SU-DHL-6 (cell line): ENCODE data around the gene LY6G6D.

Source experiments
- H2AFZ ChIP-seq: fragments of 200-600 bp; sonication (generic); 2 replicates; pipeline ENCODE4 v1.6.1; 2014; ENCODE audit warnings: low read depth, mild to moderate bottlenecking, moderate library complexity, mixed read lengths, antibody characterized with exemption, low read length; ENCODE audit not compliant: severe bottlenecking
- H3F3A ChIP-seq: fragments of 200-600 bp; shearing (Covaris generic); 2 replicates; pipeline ENCODE4 v1.6.0; 2016; ENCODE audit warnings: antibody characterized with exemption, mild to moderate bottlenecking; ENCODE audit not compliant: insufficient read depth
- H3K27ac ChIP-seq: fragments of 200-600 bp; sonication (generic); 2 replicates; pipeline ENCODE4 v1.5.1; 2016; ENCODE audit warnings: low read depth, mild to moderate bottlenecking, low read length, moderate library complexity, mixed read lengths
- H3K27me3 ChIP-seq: fragments of 200-600 bp; sonication (generic), shearing (Covaris generic); 2 replicates; pipeline ENCODE4 v1.6.0; 2014; ENCODE audit warnings: mild to moderate bottlenecking, low read length
- H3K36me3 ChIP-seq: fragments of 200-600 bp; sonication (generic); 2 replicates; pipeline ENCODE4 v1.6.1; 2014; ENCODE audit warnings: mild to moderate bottlenecking, low read length, mixed read lengths
- H3K4me2 ChIP-seq: fragments of 300-600, 200-600 bp; shearing (Covaris generic), sonication (generic); 2 replicates; pipeline ENCODE4 v1.6.0; 2014; ENCODE audit warnings: low read length, low read depth, mild to moderate bottlenecking; ENCODE audit not compliant: poor library complexity, severe bottlenecking
- H3K4me3 ChIP-seq: fragments of 200-600 bp; sonication (generic); 2 replicates; pipeline ENCODE4 v1.5.1; 2014; ENCODE audit warnings: antibody characterized with exemption, low read length, mild to moderate bottlenecking, mixed read lengths; ENCODE audit not compliant: insufficient read depth, poor library complexity, severe bottlenecking
- H3K79me2 ChIP-seq: fragments of 200-600 bp; sonication (generic); 2 replicates; pipeline ENCODE4 v1.6.1; 2014; ENCODE audit warnings: mild to moderate bottlenecking, low read length, moderate library complexity; ENCODE audit not compliant: insufficient read depth
- H3K9ac ChIP-seq: fragments of 200-600 bp; sonication (generic); 2 replicates; pipeline ENCODE4 v1.7.0; 2014; ENCODE audit warnings: mild to moderate bottlenecking, low read length
- H3K9me2 ChIP-seq: fragments of 200-600 bp; sonication (generic); replicated peaks from 2 replicates; pipeline ENCODE4 v1.6.1; 2014; ENCODE audit warnings: low read length; ENCODE audit not compliant: insufficient read depth
- H3K9me3 ChIP-seq: fragments of 200-600 bp; sonication (generic); 2 replicates; pipeline ENCODE4 v1.6.1; 2014; ENCODE audit warnings: low read length, mixed read lengths; ENCODE audit not compliant: insufficient read depth
- H4K20me1 ChIP-seq: fragments of 200-600 bp; sonication (generic); 2 replicates; pipeline ENCODE4 v1.6.1; 2014; ENCODE audit warnings: low read depth, mild to moderate bottlenecking, antibody characterized with exemption, low read length, moderate library complexity, mixed read lengths
- CTCF ChIP-seq: fragments of 200-600 bp; sonication (generic); IDR thresholded peaks from one replicate; pipeline ENCODE4 v1.5.1; 2017; ENCODE audit warnings: antibody characterized with exemption, mild to moderate bottlenecking, low read length, moderate library complexity; ENCODE audit not compliant: insufficient read depth, poor library complexity, severe bottlenecking
- EZH2phosphoT487 ChIP-seq: fragments of 200-600 bp; sonication (generic), shearing (Covaris generic); conservative IDR thresholded peaks from 2 replicates; pipeline ENCODE4 v1.6.1; 2018; ENCODE audit warnings: mild to moderate bottlenecking, antibody characterized with exemption, low read length, moderate library complexity, mixed read lengths

LY6G6D gene

GRCh38 chr6:31715022-31715958, at the start of gene LY6G6D:
TSS of gene LY6G6D (plus strand) at chr6:31715348. CDS start at chr6:31715356, 8 bp downstream.
- Histone ChIP-seq H3K4me3 (no peak within 1 kb of the TSS), H3K9ac (no peak within 1 kb of the TSS), H4K20me1 (no peaks in the 10 kb centered on the region), H3K9me2 (no peaks in the 10 kb centered on the region), H3K36me3 (no peaks in the 10 kb centered on the region), H3K4me2 (no peak within 1 kb of the TSS), H3K9me3 (no peaks in the 10 kb centered on the region), H3K27me3 (no peaks in the 10 kb centered on the region), H3K79me2 (no peaks in the 10 kb centered on the region), H2AFZ (no peak within 1 kb of the TSS), H3F3A (no peaks in the 10 kb centered on the region), H3K27ac (no peak within 1 kb of the TSS)
- TF ChIP-seq EZH2phosphoT487, result no peak
- no peak for TF ChIP-seq CTCF

- peaks cover 24% of the 10 kb centered on the region for H3K36me3 ChIP-seq
- no peaks in the 10 kb centered on the region for H3K9me3 ChIP-seq
- H3F3A ChIP-seq, result peaks cover 28% of the 10 kb centered on the region
- peak within 1 kb of the TSS; percentile 83 for H3K4me3 ChIP-seq
- H4K20me1 ChIP-seq, result no peaks in the 10 kb centered on the region; the same call in 1 of the 2 replicates
- peak within 1 kb of the TSS; percentile 82 for H3K4me2 ChIP-seq
- peaks cover 46% of the 10 kb centered on the region for H3K79me2 ChIP-seq
- H2AFZ ChIP-seq, result no peak within 1 kb of the TSS
- TF ChIP-seq CTCF (no peak), EZH2phosphoT487 (no peak)
- peak within 1 kb of the TSS; percentile 95 for H3K27ac ChIP-seq
- H3K27me3 ChIP-seq, result no peaks in the 10 kb centered on the region
- H3K9me2 ChIP-seq, result no peaks in the 10 kb centered on the region
- H3K9ac ChIP-seq, result peak within 1 kb of the TSS; percentile 82
Measured at GRCh38 chr6:31665501-31666336, 49.4 kb upstream of the LY6G6D start, which contains the start of gene CSNK2B. TSS of gene CSNK2B (plus strand) at chr6:31666080. CDS start at chr6:31666832, 752 bp downstream.

- TF ChIP-seq EZH2phosphoT487 (no peak), CTCF (no peak)
- Histone ChIP-seq H3K27me3 (no peaks in the 10 kb centered on the region), H3K4me3 (peak overlapping the region; percentile 83), H3K9me2 (no peaks in the 10 kb centered on the region), H4K20me1 (no peaks in the 10 kb centered on the region; the same call in 1 of the 2 replicates), H3K9me3 (no peaks in the 10 kb centered on the region), H3K4me2 (peak overlapping the region; percentile 82), H3K27ac (peak overlapping the region; percentile 62), H2AFZ (no peak overlapping the region), H3F3A (peaks cover 24% of the 10 kb centered on the region), H3K36me3 (peaks cover 28% of the 10 kb centered on the region), H3K9ac (peak overlapping the region; percentile 82), H3K79me2 (peaks cover 46% of the 10 kb centered on the region)
Measured at GRCh38 chr6:31666337-31666965, 48.7 kb upstream of the LY6G6D start.
